Measurements from ENCODE around the gene ATRNL1. TPM values are rescaled to one million over a fixed set of nuclear protein-coding genes. Genes with fewer than 3 reads are reported as not detected.
A peak's percentile ranks its signal among the peaks of the same experiment; 100 is the strongest.

ATRNL1 gene
- polyA plus RNA-seq, 2 of the 4 experiments (the other 2 are of a cell fraction): 0.13 to 0.34 TPM

GRCh38 chr10:115935731-115936130 is 842.6 kb downstream of the ATRNL1 start:
- DNase-seq (ENCODE audit: low read depth in 1 of 2, low spot score in 1 of 2) (no peak), FAIRE-seq (no peak), ATAC-seq (no peak)
- ChIA-PET CTCF (no interaction called here), POLR2A (no interaction called here)
- Histone ChIP-seq H3K4me1 (peaks cover 14% of the 10 kb centered on the region), H3K4me2 (no peak overlapping the region), H3K9me3 (no peaks in the 10 kb centered on the region; the same call in 2 of the 3 replicates), H3K27ac (no peak overlapping the region), H3K4me3 (no peak overlapping the region)
- no peak for TF ChIP-seq MAFK (IDR thresholded peaks at IDR 0.05; ENCODE audit: partially characterized antibody)
- 80% methylated on average over 2 of the region's 2 CpGs for WGBS (ENCODE audit: missing lambda C conversion rate)

- no peaks in the 10 kb centered on the region; the same call in 2 of the 3 replicates for H3K9me3 ChIP-seq
- H3K4me2 ChIP-seq: peak overlapping the region; percentile 41
- no peak overlapping the region for H3K4me3 ChIP-seq
- H3K4me1 ChIP-seq: peaks cover 19% of the 10 kb centered on the region
- peak in 1 of 2 experiments; percentile 29; a peak in 1 of 6 replicates for ATAC-seq
- ChIA-PET POLR2A (no interaction called here), CTCF (no interaction called here)
- no peak for FAIRE-seq
- peak overlapping the region in 1 of 2 experiments; percentile 60; a peak in 3 of 6 replicates for H3K27ac ChIP-seq
- TF ChIP-seq TP53 (CRISPR knock-in tag; IDR thresholded peaks at IDR 0.05) (no peak), JUNB (IDR thresholded peaks at IDR 0.05) (0 out of 2 replicates have a peak, but pooled peaks have one; percentile 15), ATOH8 (CRISPR knock-in tag; IDR thresholded peaks at IDR 0.05; ENCODE audit: low read depth) (no peak), RAD21 (conservative IDR thresholded peaks at IDR 0.05 in 1 of 2, IDR thresholded peaks at IDR 0.05 in 1 of 2) (no peak), FOSL2 (IDR thresholded peaks at IDR 0.05) (no peak), FOSL2 (CRISPR knock-in tag; IDR thresholded peaks at IDR 0.05) (peak; percentile 31; the same call in 1 of the 2 replicates), EHF (CRISPR knock-in tag; IDR thresholded peaks at IDR 0.05) (no peak), GATA3 (IDR thresholded peaks at IDR 0.05; ENCODE audit: borderline replicate concordance) (peak; percentile 46; the same call in 1 of the 2 replicates)
- 34% methylated on average over 9 of the region's 9 CpGs for WGBS (ENCODE audit: missing lambda C conversion rate)
- DNase-seq (ENCODE audit: low read depth in 1 of 2, low spot score in 1 of 2): no peak
Measured at GRCh38 chr10:115936926-115937767, 844.0 kb downstream of the ATRNL1 start.

- no peak for TF ChIP-seq NR3C1 (IDR thresholded peaks at IDR 0.05)
- ATAC-seq: no peak
- Histone ChIP-seq H3K4me1 (peaks cover 19% of the 10 kb centered on the region), H3K4me2 (peak overlapping the region; percentile 41), H3K9me3 (no peaks in the 10 kb centered on the region; the same call in 2 of the 3 replicates), H3K27ac (peak overlapping the region in 1 of 2 experiments; percentile 60; a peak in 3 of 6 replicates), H3K4me3 (no peak overlapping the region)
- ChIA-PET POLR2A (no interaction called here), CTCF (no interaction called here)
- DNase-seq (ENCODE audit: low read depth in 1 of 2, low spot score in 1 of 2): no peak
- no peak for FAIRE-seq
- WGBS (ENCODE audit: missing lambda C conversion rate): 32% methylated on average over 3 of the region's 3 CpGs
Measured at GRCh38 chr10:115937768-115938056, 844.5 kb downstream of the ATRNL1 start.

GRCh38 chr10:115939101-115939854 is 846.1 kb downstream of the ATRNL1 start:
- Histone ChIP-seq H3K4me2 (no peak overlapping the region), H3K27ac (no peak overlapping the region), H3K9me3 (no peaks in the 10 kb centered on the region; the same call in 2 of the 3 replicates), H3K4me1 (peaks cover 19% of the 10 kb centered on the region), H3K4me3 (no peak overlapping the region)
- ATAC-seq: no peak
- no peak for FAIRE-seq
- 68% methylated on average over 7 of the region's 7 CpGs for WGBS (ENCODE audit: missing lambda C conversion rate)
- TF ChIP-seq ZNF302 (CRISPR knock-in tag; IDR thresholded peaks at IDR 0.05) (no peak), KDM5A (IDR thresholded peaks at IDR 0.05) (no peak), ZSCAN20 (CRISPR knock-in tag; IDR thresholded peaks at IDR 0.05) (no peak), POLR2AphosphoS2 (conservative IDR thresholded peaks at IDR 0.05; ENCODE audit: low read length) (no peak), FOXS1 (CRISPR knock-in tag; IDR thresholded peaks at IDR 0.05) (no peak), TP53 (CRISPR knock-in tag; IDR thresholded peaks at IDR 0.05) (no peak), CBX8 (IDR thresholded peaks at IDR 0.05) (no peak), HDAC2 (IDR thresholded peaks at IDR 0.05) (no peak), CHD2 (IDR thresholded peaks at IDR 0.05; ENCODE audit: low read length, partially characterized antibody) (no peak), CHD4 (IDR thresholded peaks at IDR 0.05; ENCODE audit: borderline replicate concordance) (no peak), RAD21 (conservative IDR thresholded peaks at IDR 0.05 in 1 of 2, IDR thresholded peaks at IDR 0.05 in 1 of 2) (no peak), PBX3 (IDR thresholded peaks at IDR 0.05) (no peak), MYC (IDR thresholded peaks at IDR 0.05; ENCODE audit: borderline replicate concordance, low read length) (no peak), HOXB13 (CRISPR knock-in tag; IDR thresholded peaks at IDR 0.05; ENCODE audit: low read depth) (no peak), CBX2 (IDR thresholded peaks at IDR 0.05; ENCODE audit: borderline replicate concordance, low read depth) (no peak), MAZ (IDR thresholded peaks at IDR 0.05; ENCODE audit: borderline replicate concordance, low read depth, low read length) (no peak), EHMT2 (IDR thresholded peaks at IDR 0.05; ENCODE audit: low read depth) (no peak), NR3C1 (IDR thresholded peaks at IDR 0.05) (no peak), USF2 (IDR thresholded peaks at IDR 0.05) (no peak), GATA3 (IDR thresholded peaks at IDR 0.05; ENCODE audit: borderline replicate concordance) (no peak)
- ChIA-PET POLR2A (no interaction called here), CTCF (no interaction called here)
- DNase-seq (ENCODE audit: low read depth in 1 of 2, low spot score in 1 of 2): no peak

Data from A549 (cell line).